ENCODE results near the gene BRCC3. TPM values are rescaled to one million over a fixed set of nuclear protein-coding genes. Genes with fewer than 3 reads are reported as not detected.

The BRCC3 gene
- total and polyA plus RNA-seq, 2 donors (not counting 3 experiments of a cell fraction or from before 2014, with no cell fraction given) = 12.4 to 25.5 TPM

GRCh38 chrX:155127465-155127864, 56.2 kb downstream of the BRCC3 start:
- dilution Hi-C loops (cut with MboI; ENCODE audit: extremely low pct_ligation_motif_present, low sequenced_read_pairs) = no loop called here
- intact Hi-C loops (cut with micrococcal nuclease) = no loop called here
- CTCF ChIA-PET = no interaction called here
- Histone ChIP-seq H3K36me3 (ENCODE audit: control insufficient read depth in 2 of 2, extremely low read depth in 1 of 2, insufficient read depth in 2 of 2, low read length in 2 of 2) (no peaks in the 10 kb centered on the region), H2AFZ (ENCODE audit: low read depth, low read length) (no peak overlapping the region), H3K4me2 (ENCODE audit: insufficient read depth, low read length) (no peak overlapping the region), H3K9ac (replicated peaks; ENCODE audit: extremely low read depth, insufficient read depth, low read length) (no peak overlapping the region), H3K27ac (ENCODE audit: insufficient read depth, low read depth, low read length) (no peak overlapping the region), H3K27me3 (ENCODE audit: control insufficient read depth in 2 of 2, insufficient read depth in 2 of 2, low read length in 2 of 2) (no peaks in the 10 kb centered on the region), H3K4me1 (ENCODE audit: control insufficient read depth, extremely low read depth, insufficient read depth, low read length) (no peaks in the 10 kb centered on the region), H3K4me3 (replicated peaks in 1 of 3; ENCODE audit: insufficient read depth in 1 of 3, low read depth in 1 of 3, low read length in 3 of 3) (no peak overlapping the region), H3K9me1 (replicated peaks; ENCODE audit: control insufficient read depth, extremely low read depth, insufficient read depth, low read length) (no peaks in the 10 kb centered on the region), H4K20me1 (replicated peaks; ENCODE audit: control insufficient read depth, extremely low read depth, insufficient read depth, low read length) (no peaks in the 10 kb centered on the region), H3K9me3 (replicated peaks; ENCODE audit: control insufficient read depth, insufficient read depth, low read length) (no peaks in the 10 kb centered on the region), H3K79me2 (ENCODE audit: control insufficient read depth, insufficient read depth, low read length) (no peaks in the 10 kb centered on the region)
- POLR2A ChIA-PET = no interaction called here
- DNase-seq (ENCODE audit: low read depth, low spot score) (no peak), FAIRE-seq (no peak)
- TF ChIP-seq EZH2 (IDR thresholded peaks at IDR 0.05; ENCODE audit: borderline replicate concordance, low read depth, low read length, severe bottlenecking) (no peak), POLR2A (IDR thresholded peaks at IDR 0.05; ENCODE audit: low read depth, low read length) (no peak), MAX (IDR thresholded peaks at IDR 0.05; ENCODE audit: insufficient read depth, insufficient read length) (no peak), POLR2AphosphoS5 (IDR thresholded peaks at IDR 0.05; ENCODE audit: insufficient read depth, low read depth, low read length) (no peak), JUN (IDR thresholded peaks at IDR 0.05; ENCODE audit: borderline replicate concordance, insufficient read depth, insufficient read length, low read depth) (no peak), CTCF (IDR thresholded peaks at IDR 0.05; ENCODE audit: extremely low read depth in 1 of 2, insufficient read depth in 1 of 2, low read depth in 1 of 2, low read length in 2 of 2) (no peak), MYC (IDR thresholded peaks at IDR 0.05; ENCODE audit: low read depth, low read length) (no peak), FOS (IDR thresholded peaks at IDR 0.05; ENCODE audit: borderline replicate concordance, insufficient read depth, low read length) (no peak), GATA2 (IDR thresholded peaks at IDR 0.05; ENCODE audit: insufficient read depth, insufficient read length, low read depth, low read length) (no peak)
- BruUV-seq (replicated peaks) = no TSS peak

Measured in endothelial cell of umbilical vein (primary cell).